NCI-H146 treated with DMSO at 0.1 percent for 48 hours (cell line): ENCODE results near the gene RTN4R.

Source experiments
- DNase-seq: peaks from one replicate; lab custom pipeline; 2025; ENCODE audit not compliant: unreplicated experiment; lab: John Stamatoyannopoulos, UW

RTN4R gene

DNA sequence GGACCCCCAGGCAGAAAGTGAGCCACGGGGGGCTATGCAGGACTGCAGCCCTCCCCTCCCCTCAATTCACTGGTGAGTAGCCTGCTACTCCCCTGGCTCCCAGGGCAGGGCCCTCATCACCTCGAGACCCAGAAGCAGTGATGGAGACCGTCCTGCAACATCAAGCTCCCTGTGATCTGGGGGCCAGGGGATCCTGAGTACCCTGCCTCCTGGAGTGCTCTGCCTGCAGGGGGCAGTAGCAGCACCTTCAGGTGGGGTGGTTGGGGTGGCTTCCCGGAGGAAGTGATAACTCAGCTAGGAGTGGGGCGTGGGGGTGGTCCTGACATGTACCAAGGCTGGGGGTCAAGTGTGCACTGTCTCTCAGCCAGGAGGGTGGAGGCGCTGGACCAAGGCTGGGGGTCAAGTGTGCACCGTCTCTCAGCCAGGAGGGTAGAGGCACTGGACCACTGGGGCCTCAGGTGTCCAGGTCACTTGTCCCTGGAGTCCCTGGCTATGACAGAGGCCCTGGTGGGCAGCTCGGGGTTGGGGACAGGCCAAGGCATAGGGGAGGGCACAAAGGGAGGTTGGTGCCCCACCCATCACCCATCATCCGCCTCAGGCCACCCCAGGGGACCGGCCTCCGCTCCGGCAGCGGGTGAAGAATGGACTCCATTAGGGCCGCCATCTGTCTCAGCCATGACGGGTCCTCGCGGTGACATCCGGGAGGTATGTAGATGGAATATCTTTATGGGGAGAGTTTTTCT lies 9.4 kb downstream of the RTN4R start:
- no peak for DNase-seq

DNA sequence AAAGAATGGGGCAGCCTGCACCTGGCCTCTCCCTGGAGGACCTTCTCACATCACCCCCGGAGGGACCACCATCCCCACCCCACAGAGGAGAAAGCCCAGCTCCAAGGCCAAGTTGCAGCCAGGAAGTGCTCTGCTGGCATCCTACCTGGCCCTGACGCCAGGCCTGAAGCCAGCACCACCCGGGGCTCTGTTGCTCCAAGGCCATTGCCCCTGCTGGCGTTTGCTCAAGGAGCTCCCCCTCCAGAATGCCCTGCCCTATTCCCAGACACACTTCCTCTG lies 10.2 kb downstream of the RTN4R start:
- DNase-seq, result no peak

DNA sequence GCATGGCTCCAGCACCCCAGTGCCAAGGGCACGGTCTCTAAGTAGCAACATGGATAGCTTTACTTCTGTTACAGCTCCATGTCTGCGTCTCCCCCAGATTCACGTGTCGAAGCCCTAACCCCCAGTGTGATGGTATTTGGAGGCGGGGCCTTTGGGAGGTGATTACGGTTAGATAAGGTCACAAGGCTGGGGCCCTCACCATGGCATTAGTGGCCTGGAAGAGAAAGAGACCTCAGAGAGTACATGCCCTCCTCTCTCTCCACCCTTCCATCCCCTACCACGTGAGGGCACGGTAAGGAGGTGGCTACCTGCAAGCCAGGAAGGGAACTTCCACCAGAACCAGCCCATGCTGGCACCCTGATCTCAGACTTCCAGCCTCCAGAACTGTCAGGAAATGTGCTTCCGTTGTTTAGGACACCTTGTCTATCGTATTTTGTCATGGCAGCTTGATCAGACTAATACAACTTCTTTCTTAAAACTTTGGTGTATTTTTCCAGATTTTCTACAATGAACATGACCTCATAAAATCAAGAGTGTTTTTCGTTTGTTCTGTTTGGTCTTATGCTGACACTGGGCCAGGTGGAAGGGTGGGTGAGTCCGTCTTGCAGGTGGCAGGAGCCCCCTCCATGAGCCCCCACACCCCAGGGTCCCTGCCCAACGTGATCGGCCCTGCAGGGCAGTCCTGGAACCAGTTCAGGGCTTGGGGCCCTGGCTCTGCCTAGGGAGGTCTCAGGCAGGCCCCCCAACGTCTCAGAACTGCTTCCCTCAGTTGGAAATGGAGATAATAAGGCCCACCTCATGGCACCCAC lies 10.7 kb downstream of the RTN4R start:
- no peak for DNase-seq

DNA sequence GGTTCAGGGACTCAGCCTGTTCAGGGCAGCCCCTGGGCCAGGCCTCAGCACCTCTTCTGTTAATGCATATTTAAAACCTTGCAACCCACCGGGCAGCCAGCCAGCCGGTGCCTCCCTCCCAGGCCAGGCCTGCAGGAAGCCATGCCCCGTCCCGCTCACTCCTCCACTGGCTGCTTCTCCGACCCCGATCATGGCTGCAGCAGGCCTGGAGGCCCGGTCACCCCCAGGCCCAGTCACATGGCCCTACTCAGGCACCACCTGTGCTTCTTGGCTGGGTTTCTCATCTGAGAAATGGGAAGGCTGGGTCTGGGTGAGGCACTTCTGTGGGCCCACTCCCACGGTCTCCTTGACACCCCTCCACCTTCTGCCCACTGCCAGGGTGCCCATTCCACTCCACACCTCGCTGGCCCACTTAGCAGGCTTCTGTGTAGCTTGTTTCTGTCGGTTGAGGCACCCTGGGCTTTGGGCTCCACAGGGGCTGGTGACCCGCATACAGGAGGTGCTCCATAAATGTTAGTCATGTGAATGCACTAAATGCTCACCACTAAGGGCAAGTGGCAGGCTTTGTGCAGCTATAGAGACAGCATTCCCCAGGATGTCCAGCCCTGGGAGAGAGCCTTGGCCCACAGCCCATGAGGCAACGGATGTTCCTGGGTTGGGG lies 11.4 kb downstream of the RTN4R start:
- DNase-seq, result no peak

DNA sequence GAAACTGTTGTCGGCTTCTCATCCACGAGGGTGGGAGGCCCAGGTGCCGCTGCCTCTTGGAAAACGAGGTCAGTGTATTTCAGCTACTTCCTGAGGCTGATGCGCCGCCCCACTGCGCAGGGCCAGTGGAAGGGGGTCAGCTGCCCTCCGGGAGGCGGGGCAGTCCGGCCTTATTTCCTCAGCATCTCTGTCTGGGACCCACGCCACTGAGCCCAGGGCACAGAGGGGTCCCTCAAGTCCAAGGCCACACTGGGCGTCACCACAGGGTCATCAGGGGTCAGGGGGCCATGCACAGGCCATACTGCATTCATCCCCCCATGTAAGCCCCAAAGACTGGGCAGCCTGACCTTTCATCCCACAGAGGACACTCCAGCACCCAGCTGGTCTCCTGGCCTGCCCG lies 12.1 kb downstream of the RTN4R start:
- DNase-seq, result no peak

DNA sequence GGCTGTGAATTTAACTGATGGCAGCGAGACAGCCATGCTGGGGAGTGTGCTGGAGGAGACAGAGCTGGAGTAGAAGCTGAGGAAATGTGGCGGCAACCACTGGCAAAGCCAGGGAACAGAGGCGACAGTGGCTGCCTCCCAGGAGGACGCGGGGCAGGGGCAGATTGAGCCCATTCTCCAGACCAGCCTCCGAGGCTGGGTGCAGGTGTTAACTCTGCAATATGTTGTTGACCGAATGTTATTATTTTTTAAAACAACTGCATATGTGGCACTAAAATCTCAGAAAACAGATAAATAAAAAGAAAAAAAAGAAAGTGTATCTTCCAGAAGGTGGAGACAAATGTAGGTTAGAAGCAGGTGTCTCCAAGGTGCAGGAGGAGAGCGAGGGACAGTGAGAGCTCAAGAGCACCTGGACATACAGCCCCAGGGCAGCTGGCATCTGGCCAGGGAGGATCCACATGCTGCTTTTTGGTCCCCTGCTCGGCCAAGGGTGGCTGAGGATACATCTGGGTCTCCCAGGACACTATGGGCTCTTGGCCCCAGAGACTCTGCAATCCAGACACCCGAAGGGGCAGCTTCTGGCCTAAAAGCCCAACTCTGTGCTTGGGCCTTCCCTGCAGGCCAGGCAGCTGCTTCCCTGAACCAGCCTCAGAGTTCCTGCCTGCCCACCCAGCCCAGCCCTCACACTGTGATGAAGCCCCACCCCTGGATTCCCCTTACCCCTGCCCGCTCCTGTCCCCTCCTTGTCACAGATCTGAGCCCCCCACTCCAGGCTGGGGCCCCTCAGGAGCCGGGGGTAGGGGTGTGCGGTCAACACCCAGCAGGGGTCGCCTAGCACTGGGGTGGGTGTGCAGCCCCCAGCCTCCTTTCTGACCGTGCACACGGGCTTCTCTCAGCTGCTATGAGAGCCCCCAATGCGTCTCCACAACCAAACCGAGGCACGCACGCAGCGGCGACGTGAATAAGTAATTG lies 12.9 kb downstream of the RTN4R start:
- peak; percentile 74 for DNase-seq

DNA sequence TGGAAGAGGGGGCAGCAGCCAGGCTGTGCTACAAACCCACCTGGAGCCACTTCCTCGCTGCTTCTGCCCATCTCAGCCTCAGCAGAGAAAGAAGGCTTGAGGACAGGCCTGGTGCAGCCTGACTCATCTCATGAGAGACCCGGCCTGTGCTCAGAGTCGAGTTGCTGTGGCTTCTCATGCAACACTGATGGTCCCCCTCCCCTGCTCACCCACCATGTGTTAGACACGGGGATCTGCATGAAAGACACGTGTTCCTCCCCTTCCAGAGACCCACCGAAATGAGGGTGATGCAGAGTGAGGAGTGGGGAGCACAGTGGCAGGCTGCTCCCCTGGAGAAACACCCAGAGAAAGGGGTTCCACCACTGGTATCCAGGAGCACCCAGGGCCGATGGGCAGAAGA lies 15.0 kb downstream of the RTN4R start:
- DNase-seq, result no peak

DNA sequence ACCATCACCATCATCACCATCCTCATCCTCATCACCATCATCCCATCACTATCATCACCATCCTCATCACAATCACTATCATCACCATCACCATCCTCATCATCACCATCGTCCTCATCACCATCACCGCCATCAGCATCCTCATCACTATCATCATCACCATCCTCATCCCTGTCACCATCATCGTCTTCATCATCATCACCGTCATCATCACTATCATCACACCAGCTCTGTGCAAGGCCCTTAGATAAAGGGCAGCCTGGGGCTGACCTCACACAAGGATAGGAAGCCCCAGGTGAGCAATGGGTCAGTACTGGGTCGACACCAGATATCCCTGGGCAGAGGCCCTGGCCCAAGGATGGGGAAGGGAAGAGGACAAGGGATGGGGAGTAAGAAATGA lies 16.1 kb downstream of the RTN4R start:
- no peak for DNase-seq

DNA sequence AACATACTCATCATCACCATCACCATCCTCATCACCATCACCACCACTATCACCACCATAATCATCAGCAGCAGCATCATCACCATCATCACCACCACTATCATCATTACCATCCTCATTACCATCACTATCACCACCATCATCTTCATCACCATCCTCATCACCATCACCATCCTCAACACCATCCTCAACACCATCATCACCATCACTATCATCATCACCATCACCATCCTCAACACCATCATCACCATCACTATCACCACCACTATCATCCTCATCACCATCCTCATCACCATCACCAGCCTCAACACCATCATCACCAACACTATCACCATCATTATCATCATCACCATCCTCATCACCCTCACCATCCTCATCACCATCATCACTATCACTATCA lies 16.6 kb downstream of the RTN4R start:
- no peak for DNase-seq

DNA sequence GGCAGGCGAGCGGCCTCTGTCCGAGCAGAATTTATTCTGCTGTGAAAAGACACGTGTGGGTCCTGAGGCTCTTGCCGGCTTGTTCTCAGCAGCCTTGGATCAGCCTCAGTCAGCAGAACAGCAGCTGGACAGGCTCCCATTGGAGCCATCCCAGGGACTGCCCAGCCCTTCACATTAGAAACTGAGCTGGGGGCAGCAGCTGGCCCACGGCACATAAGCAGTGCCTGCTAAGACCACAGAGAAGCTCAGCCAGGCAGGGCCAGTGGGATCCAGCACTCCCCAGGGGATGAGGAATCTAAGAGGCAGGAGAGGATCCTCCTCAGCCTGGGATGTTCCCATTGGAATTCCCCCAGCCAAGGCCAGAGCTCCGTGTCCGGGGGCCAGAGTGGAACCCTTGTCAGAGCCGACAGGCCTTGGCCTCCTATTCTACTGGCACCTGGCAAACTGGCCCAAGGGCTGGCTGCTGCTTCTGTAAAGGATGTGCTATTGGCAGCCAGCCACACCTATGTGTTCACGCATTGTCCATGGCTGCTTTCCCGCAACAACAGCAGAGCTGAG lies 18.2 kb downstream of the RTN4R start:
- DNase-seq, result no peak

DNA sequence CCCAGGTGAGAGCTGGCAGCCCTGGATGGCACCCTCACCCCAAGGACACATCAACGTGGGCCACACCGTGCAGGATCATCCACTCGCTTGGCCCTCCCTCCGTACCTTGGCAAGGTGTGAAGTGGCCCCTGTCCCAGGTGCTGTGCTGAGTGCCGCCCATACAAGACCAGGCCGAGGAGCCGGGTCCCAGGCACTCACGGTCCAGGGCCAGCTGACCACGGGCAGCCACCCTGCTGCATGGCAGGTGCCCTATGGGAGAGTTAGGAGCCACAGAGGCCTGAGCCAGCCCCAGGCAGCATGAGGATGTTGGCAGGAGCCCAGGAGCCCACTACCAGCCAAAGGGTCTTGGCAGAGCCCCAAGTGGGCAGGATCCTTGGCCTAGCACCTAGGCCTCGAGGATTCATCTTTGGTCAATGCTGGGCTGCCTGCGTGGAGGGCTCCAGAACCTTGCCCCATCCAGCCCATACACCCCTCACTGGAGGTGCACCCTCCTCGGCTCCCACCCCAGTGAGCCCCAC lies 19.6 kb downstream of the RTN4R start:
- DNase-seq, result no peak

DNA sequence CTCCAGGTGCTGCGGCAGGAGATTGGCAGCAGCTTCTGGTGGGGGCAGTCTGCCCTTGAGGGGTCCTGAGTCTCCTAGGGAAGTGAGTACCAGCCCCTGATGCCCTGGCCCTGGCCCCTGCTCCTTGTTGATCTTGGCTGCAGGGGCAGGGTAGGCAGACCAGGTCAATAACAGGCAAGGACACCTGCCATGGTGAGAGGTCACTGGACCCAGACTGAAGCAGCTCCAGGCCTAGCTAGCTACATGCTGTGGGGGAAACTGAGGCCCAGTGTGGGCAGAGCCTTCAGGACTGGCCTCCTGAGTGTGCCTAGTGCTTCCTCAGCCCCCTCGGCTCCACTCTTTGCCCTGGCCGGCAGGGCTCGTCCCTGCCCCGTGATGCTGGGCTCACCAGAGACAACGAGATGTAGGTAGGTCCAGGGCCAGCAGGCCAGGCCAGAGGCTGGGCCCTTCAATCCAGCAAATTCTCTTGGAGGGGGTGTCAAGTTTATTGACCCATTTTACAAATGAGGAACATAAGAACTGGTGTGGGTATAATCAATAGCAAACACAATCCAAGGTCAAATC lies 20.4 kb downstream of the RTN4R start:
- DNase-seq, result no peak

DNA sequence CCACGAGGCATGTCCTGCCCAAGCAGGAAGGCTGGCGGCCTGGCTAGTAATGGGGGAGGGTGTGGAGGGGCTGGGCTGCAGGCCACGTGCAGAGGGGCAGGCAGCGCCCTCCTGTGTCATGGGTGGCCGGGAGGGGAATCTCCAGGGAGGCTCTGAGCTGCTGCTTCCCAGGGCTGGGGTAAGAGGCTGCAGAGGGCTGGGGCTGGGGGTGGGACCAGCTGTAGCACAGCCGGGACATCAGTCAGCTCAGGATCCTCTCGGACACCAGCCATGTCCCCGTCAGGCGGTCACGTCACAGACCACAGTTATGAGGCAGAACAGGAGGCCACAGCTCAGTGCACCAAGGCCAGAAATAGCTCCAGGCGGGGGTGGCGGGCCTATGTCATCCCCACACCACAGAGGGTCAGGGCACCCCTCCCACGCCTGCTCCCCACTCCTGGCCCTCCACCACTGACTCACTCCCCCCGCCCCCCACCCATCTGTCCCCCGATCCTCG lies 21.1 kb downstream of the RTN4R start:
- no peak for DNase-seq

DNA sequence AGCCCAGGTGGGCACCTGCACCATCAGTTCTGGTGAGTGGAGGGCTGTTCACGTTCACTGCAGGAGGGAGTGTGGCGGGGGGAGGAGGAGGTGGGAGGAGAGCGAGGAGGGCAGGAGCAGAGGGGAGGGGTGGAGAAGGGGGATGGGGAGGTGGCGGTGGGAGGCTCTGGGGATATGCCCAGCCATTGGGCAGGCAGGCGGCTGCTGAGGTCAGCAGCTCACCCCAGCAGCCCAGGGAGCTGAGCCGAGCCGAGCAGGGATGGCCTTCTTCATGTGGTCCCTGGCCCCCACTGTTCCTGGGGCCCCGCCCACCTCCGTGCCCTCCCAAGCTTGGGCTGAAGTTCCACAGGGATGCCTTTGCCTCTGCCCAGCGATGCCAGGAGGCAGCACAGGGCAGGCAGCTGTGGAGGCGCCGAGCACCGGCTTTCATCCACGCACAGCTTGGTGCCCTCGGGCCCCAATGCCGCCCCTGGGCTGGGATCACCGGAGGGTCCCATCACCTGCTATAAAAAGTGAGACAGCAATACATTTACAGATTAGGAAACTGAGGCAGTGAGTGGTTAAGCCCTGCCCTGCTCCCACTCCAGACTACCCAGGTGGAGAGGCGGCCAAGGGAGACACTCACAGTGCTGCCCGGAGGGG lies 21.6 kb downstream of the RTN4R start:
- no peak for DNase-seq

DNA sequence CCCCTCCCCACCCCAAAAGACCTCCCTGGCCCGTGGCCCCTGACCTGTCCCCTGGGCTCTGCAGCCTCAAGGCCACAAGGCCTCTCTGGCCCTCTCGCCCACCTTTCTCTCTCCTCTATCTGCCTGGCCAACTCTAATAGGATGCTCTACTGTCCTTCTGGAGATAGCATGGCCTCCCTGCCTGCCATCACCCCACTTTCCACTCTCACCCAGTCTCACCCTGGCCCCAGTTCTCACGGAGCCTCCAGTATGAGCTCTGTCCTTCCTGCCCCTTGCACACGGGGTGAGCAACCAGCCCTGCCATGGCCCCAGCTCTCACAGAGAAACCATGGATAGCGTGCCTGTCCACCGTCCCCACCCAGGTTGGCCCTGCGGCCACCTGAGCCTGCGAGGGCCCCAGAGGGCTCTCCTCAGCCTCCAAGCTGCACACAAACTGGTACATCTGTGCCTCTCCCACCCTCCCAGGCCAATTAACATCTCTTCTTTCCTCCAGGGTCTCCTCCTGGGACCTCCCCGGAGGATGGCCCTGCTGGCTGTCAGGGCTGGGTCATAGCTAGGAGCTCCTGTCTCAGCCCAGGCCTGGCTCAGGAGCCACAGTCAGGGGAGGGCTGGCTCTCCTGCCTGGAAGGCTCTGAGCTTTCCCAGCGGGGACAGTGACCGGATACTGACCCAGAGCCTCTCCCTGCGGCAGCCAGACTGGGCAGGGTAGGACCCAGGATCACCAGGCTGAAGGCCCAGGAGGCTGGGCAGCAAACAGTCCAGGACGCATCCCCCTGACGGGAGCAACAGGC lies 22.3 kb downstream of the RTN4R start:
- no peak for DNase-seq

DNA sequence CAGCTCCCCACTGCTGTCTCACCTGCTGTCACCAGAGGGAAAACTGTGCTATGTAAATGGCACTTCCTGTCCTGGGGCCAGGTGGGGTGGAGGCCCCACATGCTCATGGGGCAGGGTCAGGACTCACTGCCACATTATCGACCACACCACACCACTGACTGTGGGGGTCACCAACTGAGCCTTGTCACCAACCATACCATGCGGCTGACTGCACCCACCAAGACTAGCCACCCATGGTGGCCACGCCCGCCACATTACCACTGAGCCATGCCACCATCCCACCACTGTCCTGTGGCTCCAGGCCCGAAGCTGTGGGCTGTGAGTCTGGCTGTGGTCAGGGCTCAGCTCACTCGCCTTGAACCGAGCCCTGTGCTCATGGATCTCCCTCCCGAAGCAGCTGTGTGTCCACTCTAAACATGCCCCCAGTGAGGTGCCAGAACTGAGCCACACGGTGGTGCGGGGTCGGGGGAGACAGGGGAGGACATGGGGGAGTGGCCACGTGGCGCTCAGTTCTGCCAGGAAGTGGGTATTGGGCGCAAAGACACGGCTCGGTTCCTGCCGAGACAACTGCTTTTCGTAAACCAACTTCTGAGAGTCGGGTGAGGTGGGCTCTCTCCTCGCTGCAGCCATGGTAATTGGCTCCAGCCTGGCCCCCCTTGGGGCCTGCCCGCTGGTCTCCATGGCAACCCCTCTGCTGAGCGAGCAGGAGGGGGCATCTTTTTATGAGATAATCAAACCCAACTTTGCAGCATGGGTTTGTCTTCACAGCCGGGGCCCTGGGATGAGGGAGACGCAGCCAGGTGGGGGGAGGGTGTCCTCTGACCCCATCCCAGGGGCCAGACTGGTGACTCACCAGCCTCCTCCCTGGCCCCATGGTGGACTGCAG lies 23.2 kb downstream of the RTN4R start:
- DNase-seq, result peak; percentile 71

DNA sequence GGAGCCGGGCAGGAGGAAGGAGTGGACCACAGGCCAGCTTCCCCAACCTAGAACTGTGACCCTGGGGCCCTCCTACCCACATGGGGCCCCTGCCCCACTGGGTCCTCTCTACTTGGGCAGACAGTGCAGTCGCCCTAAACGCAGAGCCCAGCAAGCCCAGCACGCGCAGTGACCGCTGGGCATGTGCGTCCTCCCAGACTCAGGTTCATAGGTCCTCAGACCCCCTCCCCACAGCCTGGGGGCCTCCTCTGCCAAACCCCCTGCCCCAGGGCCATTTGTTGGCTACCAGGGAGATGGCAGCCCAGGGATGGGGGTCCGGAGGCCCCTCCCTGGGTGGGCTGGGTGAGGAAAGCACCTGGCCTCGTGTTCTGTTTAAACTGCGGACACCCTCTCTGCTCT lies 23.9 kb downstream of the RTN4R start:
- no peak for DNase-seq
